CD4-positive, CD25-positive, alpha-beta regulatory T cell (primary cell): ENCODE results near the gene CRYBB2. TPM values are rescaled to one million over a fixed set of nuclear protein-coding genes. Genes with fewer than 3 reads are reported as not detected.
"Not testable (repeated sequence)": the region's sequence is repeated elsewhere in the genome, so short reads cannot be mapped to it uniquely, and the experiment has no call there.

ENCODE experiments used
- ATAC-seq, 2 donors: fragments of 150-1000 bp; cut with Tn5 transposase; one replicate each; pipeline ENCODE4 v1.10.0; 2021; ENCODE audit warnings: low read depth in 2 of 2, moderate number of reproducible peaks in 2 of 2, moderate library complexity in 1 of 2
- DNase-seq, 3 donors: peaks; one replicate each; pipeline versions ENCODE4 v3.0.0 to v3.0.0-alpha.2; 2012 to 2022; ENCODE audit warnings: mixed read lengths in 1 of 3
- H3K27ac ChIP-seq: one replicate; pipeline ENCODE4 v1.7.0; 2013; ENCODE audit warnings: mild to moderate bottlenecking, low read length; ENCODE audit not compliant: insufficient read depth, poor library complexity, severe bottlenecking
- H3K27me3 ChIP-seq: one replicate; pipeline ENCODE4 v1.7.0; 2013; ENCODE audit warnings: low read length; ENCODE audit not compliant: control insufficient read depth, insufficient read depth
- H3K36me3 ChIP-seq: one replicate; pipeline ENCODE4 v1.7.0; 2013; ENCODE audit warnings: mild to moderate bottlenecking, low read length, moderate library complexity; ENCODE audit not compliant: control insufficient read depth, insufficient read depth
- H3K4me1 ChIP-seq: 2 replicates; pipeline ENCODE4 v1.7.0; 2013; ENCODE audit warnings: mild to moderate bottlenecking, low read length; ENCODE audit not compliant: insufficient read depth, control insufficient read depth, poor library complexity, severe bottlenecking
- H3K4me3 ChIP-seq: one replicate; pipeline ENCODE4 v1.7.0; 2013; ENCODE audit warnings: low read depth, mild to moderate bottlenecking, low read length, moderate library complexity
- H3K9me3 ChIP-seq, 2 experiments: 1 replicate in 1 of 2; 2 replicates in 1 of 2; pipeline ENCODE4 v1.7.0; 2013; ENCODE audit warnings: low read length in 2 of 2, mild to moderate bottlenecking in 1 of 2, moderate library complexity in 1 of 2; ENCODE audit not compliant: control insufficient read depth in 2 of 2
- H3K27ac Mint-ChIP-seq, 3 donors: one replicate each; pipeline ENCODE4 v1.8.0; 2020 to 2022; ENCODE audit warnings: mild to moderate bottlenecking in 3 of 3, mixed read lengths in 3 of 3, moderate library complexity in 2 of 3
- H3K27me3 Mint-ChIP-seq: one replicate; pipeline ENCODE4 v1.8.0; 2022; ENCODE audit warnings: mild to moderate bottlenecking, mixed read lengths
- H3K36me3 Mint-ChIP-seq: one replicate; pipeline ENCODE4 v1.8.0; 2020; ENCODE audit warnings: mixed read lengths
- H3K4me1 Mint-ChIP-seq, 4 donors: one replicate each; pipeline ENCODE4 v1.8.0; 2020 to 2022; ENCODE audit warnings: mixed read lengths in 4 of 4, mild to moderate bottlenecking in 1 of 4
- H3K4me3 Mint-ChIP-seq, 4 donors: one replicate each; pipeline ENCODE4 v1.8.0; 2020 to 2022; ENCODE audit warnings: mild to moderate bottlenecking in 4 of 4, mixed read lengths in 4 of 4, moderate library complexity in 3 of 4
- H3K9me3 Mint-ChIP-seq, 7 donors: one replicate each; pipeline ENCODE4 v1.8.0; 2020 to 2022; ENCODE audit warnings: mixed read lengths in 7 of 7, mild to moderate bottlenecking in 3 of 7, moderate library complexity in 2 of 7
- polyA plus RNA-seq, 4 donors: library from polyadenylated mRNA; unstranded; fragments of 300-500 nt; fragmentation: Illumina TruSeq; gene quantifications; one replicate each; pipeline ENCODE4 v1.2.3, GENCODE V29; 2021
- total RNA-seq: library from RNA; stranded (reverse); gene quantifications from one replicate; pipeline ENCODE4 v1.2.3, GENCODE V29; 2022

The CRYBB2 gene
- total and polyA plus RNA-seq, 5 donors from 2014 or later = not detected

GRCh38 chr22:25223269-25223850 is 3.9 kb downstream of the CRYBB2 start:
- Mint-ChIP-seq H3K4me3 (no peak overlapping the region), H3K4me1 (no peaks in the 10 kb centered on the region)

GRCh38 chr22:25228822-25229221 is 9.4 kb downstream of the CRYBB2 start:
- Histone ChIP-seq H3K36me3 (no peaks in the 10 kb centered on the region), H3K27me3 (no peaks in the 10 kb centered on the region), H3K27ac (no peak overlapping the region), H3K4me3 (no peak overlapping the region), H3K9me3 (no peaks in the 10 kb centered on the region), H3K4me1 (no peaks in the 10 kb centered on the region)
- Mint-ChIP-seq H3K9me3 (peaks cover 0 to 2% (median 0%) of the 10 kb centered on the region in 7 donors), H3K27ac (no peak overlapping the region), H3K36me3 (no peaks in the 10 kb centered on the region), H3K4me3 (peak overlapping the region in 1 of 4 donors; percentile 41), H3K4me1 (no peaks in the 10 kb centered on the region), H3K27me3 (peaks cover 8% of the 10 kb centered on the region)
- ATAC-seq (no peak), DNase-seq (no peak)

More at GRCh38 chr22:25223269-25223850, 3.9 kb downstream of the CRYBB2 start:
- Histone ChIP-seq H3K36me3 (no peaks in the 10 kb centered on the region), H3K4me1 (no peaks in the 10 kb centered on the region), H3K27ac (no peak overlapping the region), H3K27me3 (no peaks in the 10 kb centered on the region), H3K4me3 (no peak overlapping the region), H3K9me3 (no peaks in the 10 kb centered on the region)
- no peak for DNase-seq
- peak overlapping the region in 1 of 3 donors; percentile 12 for H3K27ac Mint-ChIP-seq
- H3K36me3 Mint-ChIP-seq = no peaks in the 10 kb centered on the region
- peaks cover 11% of the 10 kb centered on the region for H3K27me3 Mint-ChIP-seq
- H3K9me3 Mint-ChIP-seq = peaks cover 0 to 3% (median 0%) of the 10 kb centered on the region in 7 donors
- no peak for ATAC-seq

- not testable (repeated sequence) for H3K27me3 ChIP-seq, H3K36me3 ChIP-seq, H3K27ac Mint-ChIP-seq, H3K4me1 Mint-ChIP-seq, H3K36me3 Mint-ChIP-seq, H3K9me3 Mint-ChIP-seq, H3K4me1 ChIP-seq, H3K4me3 ChIP-seq, H3K4me3 Mint-ChIP-seq, H3K9me3 ChIP-seq, H3K27ac ChIP-seq, DNase-seq, ATAC-seq
- peaks cover 18% of the 10 kb centered on the region for H3K27me3 Mint-ChIP-seq
These were observed 11.3 kb downstream of the CRYBB2 start for GRCh38 chr22:25230760-25231159.

GRCh38 chr22:25232301-25232700 is 12.9 kb downstream of the CRYBB2 start:
- Histone ChIP-seq H3K27ac (no peak overlapping the region), H3K36me3 (no peaks in the 10 kb centered on the region), H3K9me3 (no peaks in the 10 kb centered on the region), H3K27me3 (no peaks in the 10 kb centered on the region), H3K4me1 (no peaks in the 10 kb centered on the region), H3K4me3 (no peak overlapping the region)
- Mint-ChIP-seq H3K27me3 (peaks cover 19% of the 10 kb centered on the region), H3K27ac (no peak overlapping the region), H3K4me1 (no peaks in the 10 kb centered on the region), H3K9me3 (peaks cover 0 to 2% (median 0%) of the 10 kb centered on the region in 7 donors), H3K4me3 (no peak overlapping the region), H3K36me3 (no peaks in the 10 kb centered on the region)
- ATAC-seq (no peak), DNase-seq (no peak)

- H3K4me1 Mint-ChIP-seq, H3K4me1 ChIP-seq, H3K27ac Mint-ChIP-seq, H3K36me3 ChIP-seq, H3K4me3 ChIP-seq, ATAC-seq, H3K4me3 Mint-ChIP-seq, H3K9me3 ChIP-seq, H3K27me3 ChIP-seq, H3K27ac ChIP-seq, H3K9me3 Mint-ChIP-seq, H3K36me3 Mint-ChIP-seq, DNase-seq: not testable (repeated sequence)
- H3K27me3 Mint-ChIP-seq = peaks cover 19% of the 10 kb centered on the region
These were observed 14.3 kb downstream of the CRYBB2 start for GRCh38 chr22:25233706-25234105.

GRCh38 chr22:25235547-25236290 is 16.3 kb downstream of the CRYBB2 start:
- no peak overlapping the region for H3K27ac ChIP-seq
- Mint-ChIP-seq H3K4me3 (no peak overlapping the region), H3K9me3 (peaks cover 0 to 2% (median 0%) of the 10 kb centered on the region in 7 donors), H3K27me3 (peaks cover 20% of the 10 kb centered on the region), H3K36me3 (no peaks in the 10 kb centered on the region), H3K4me1 (no peaks in the 10 kb centered on the region), H3K27ac (peak overlapping the region in 1 of 3 donors; percentile 49)
- peak in 1 of 2 donors; percentile 44 for ATAC-seq
- H3K27me3 ChIP-seq = no peaks in the 10 kb centered on the region
- H3K9me3 ChIP-seq = no peaks in the 10 kb centered on the region
- H3K4me1 ChIP-seq = no peaks in the 10 kb centered on the region
- no peak overlapping the region for H3K4me3 ChIP-seq
- DNase-seq = peak; percentile 9 to 80 (median 48)
- H3K36me3 ChIP-seq = no peaks in the 10 kb centered on the region

GRCh38 chr22:25236417-25236816 is 17.0 kb downstream of the CRYBB2 start:
- H3K4me3 ChIP-seq = no peak overlapping the region
- no peaks in the 10 kb centered on the region for H3K4me1 Mint-ChIP-seq
- no peak for DNase-seq
- no peak for ATAC-seq
- peaks cover 0 to 2% (median 0%) of the 10 kb centered on the region in 7 donors for H3K9me3 Mint-ChIP-seq
- no peaks in the 10 kb centered on the region for H3K9me3 ChIP-seq
- peak overlapping the region in 1 of 3 donors; percentile 49 for H3K27ac Mint-ChIP-seq
- H3K27me3 Mint-ChIP-seq = peaks cover 23% of the 10 kb centered on the region
- no peaks in the 10 kb centered on the region for H3K27me3 ChIP-seq
- H3K4me1 ChIP-seq = no peaks in the 10 kb centered on the region
- no peak overlapping the region for H3K27ac ChIP-seq
- no peaks in the 10 kb centered on the region for H3K36me3 ChIP-seq
- H3K36me3 Mint-ChIP-seq = no peaks in the 10 kb centered on the region
- H3K4me3 Mint-ChIP-seq = no peak overlapping the region

GRCh38 chr22:25237503-25237902 is 18.1 kb downstream of the CRYBB2 start:
- peak overlapping the region in 1 of 3 donors; percentile 56 for H3K27ac Mint-ChIP-seq
- no peaks in the 10 kb centered on the region for H3K4me1 Mint-ChIP-seq
- no peaks in the 10 kb centered on the region for H3K36me3 Mint-ChIP-seq
- ATAC-seq = no peak
- H3K36me3 ChIP-seq = no peaks in the 10 kb centered on the region
- DNase-seq = no peak
- H3K9me3 Mint-ChIP-seq = peaks cover 0 to 2% (median 0%) of the 10 kb centered on the region in 7 donors
- H3K27me3 ChIP-seq = no peaks in the 10 kb centered on the region
- no peaks in the 10 kb centered on the region for H3K4me1 ChIP-seq
- peaks cover 23% of the 10 kb centered on the region for H3K27me3 Mint-ChIP-seq
- no peak overlapping the region for H3K27ac ChIP-seq
- H3K4me3 Mint-ChIP-seq = no peak overlapping the region
- H3K9me3 ChIP-seq = no peaks in the 10 kb centered on the region
- no peak overlapping the region for H3K4me3 ChIP-seq
